ENCODE results near the gene CRACR2A. TPM values are rescaled to one million over a fixed set of nuclear protein-coding genes. Genes with fewer than 3 reads are reported as not detected.

CRACR2A gene
- total and polyA plus RNA-seq, 4 donors = 1.4 to 10.2 (median 5.5) TPM

GRCh38 chr12:3761116-3761735 is 8.3 kb upstream of the CRACR2A start:
- H3K4me3 ChIP-seq = no peak overlapping the region
- H3K27me3 ChIP-seq (ENCODE audit: control insufficient read depth in 3 of 3, insufficient read depth in 3 of 3, low read length in 2 of 3) = no peaks in the 10 kb centered on the region
- H3K9ac ChIP-seq (ENCODE audit: insufficient read depth in 1 of 2, low read length in 2 of 2) = no peak overlapping the region
- TF ChIP-seq, protein P1, sequence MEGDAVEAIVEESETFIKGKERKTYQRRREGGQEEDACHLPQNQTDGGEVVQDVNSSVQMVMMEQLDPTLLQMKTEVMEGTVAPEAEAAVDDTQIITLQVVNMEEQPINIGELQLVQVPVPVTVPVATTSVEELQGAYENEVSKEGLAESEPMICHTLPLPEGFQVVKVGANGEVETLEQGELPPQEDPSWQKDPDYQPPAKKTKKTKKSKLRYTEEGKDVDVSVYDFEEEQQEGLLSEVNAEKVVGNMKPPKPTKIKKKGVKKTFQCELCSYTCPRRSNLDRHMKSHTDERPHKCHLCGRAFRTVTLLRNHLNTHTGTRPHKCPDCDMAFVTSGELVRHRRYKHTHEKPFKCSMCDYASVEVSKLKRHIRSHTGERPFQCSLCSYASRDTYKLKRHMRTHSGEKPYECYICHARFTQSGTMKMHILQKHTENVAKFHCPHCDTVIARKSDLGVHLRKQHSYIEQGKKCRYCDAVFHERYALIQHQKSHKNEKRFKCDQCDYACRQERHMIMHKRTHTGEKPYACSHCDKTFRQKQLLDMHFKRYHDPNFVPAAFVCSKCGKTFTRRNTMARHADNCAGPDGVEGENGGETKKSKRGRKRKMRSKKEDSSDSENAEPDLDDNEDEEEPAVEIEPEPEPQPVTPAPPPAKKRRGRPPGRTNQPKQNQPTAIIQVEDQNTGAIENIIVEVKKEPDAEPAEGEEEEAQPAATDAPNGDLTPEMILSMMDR (IDR thresholded peaks at IDR 0.05; ENCODE audit: control extremely low read depth, extremely low read depth) = no peak
- 69 to 75% methylated on average over 7 of the region's 7 CpGs for WGBS, 2 donors
- H3K9me3 ChIP-seq (ENCODE audit: control insufficient read depth in 4 of 4, insufficient read depth in 3 of 4, low read length in 3 of 4) = no peaks in the 10 kb centered on the region
- no peaks in the 10 kb centered on the region for H3K36me3 ChIP-seq (ENCODE audit: control insufficient read depth in 4 of 4, insufficient read depth in 4 of 4, low read length in 4 of 4)
- ATAC-seq (ENCODE audit: insufficient read depth, low FRiP score) (no peak), DNase-seq (no peak)
- H3K27ac ChIP-seq (ENCODE audit: low read depth in 1 of 2, low read length in 1 of 2) = no peak overlapping the region
- no peaks in the 10 kb centered on the region for H3K4me1 ChIP-seq (ENCODE audit: control insufficient read depth in 5 of 5, insufficient read depth in 5 of 5, low read length in 5 of 5)

DNA sequence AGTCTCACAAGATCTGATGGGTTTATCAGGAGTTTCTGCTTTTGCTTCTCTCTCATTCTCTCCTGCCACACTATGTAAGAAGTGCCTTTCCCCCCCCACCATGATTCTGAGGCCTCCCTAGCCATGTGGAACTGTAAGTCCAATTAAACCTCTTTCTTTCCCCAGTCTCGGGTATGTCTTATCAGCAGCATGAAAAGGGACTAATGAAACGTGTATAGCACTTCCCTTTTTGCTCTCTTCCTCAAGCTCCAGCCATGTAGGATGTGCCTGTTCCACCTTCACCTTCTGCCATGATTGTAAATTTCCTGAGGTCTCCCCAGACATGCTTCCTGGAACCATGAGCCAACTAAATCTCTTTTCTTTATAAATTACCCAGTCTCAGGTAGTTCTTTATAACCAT is 7.0 kb upstream of the CRACR2A start:
- TF ChIP-seq, protein P1 (IDR thresholded peaks at IDR 0.05; ENCODE audit: control extremely low read depth, extremely low read depth) = no peak
- no peak overlapping the region for H3K27ac ChIP-seq (ENCODE audit: low read depth in 1 of 2, low read length in 1 of 2)
- no peak overlapping the region for H3K4me3 ChIP-seq
- DNase-seq (no peak), ATAC-seq (ENCODE audit: insufficient read depth, low FRiP score) (no peak)
- H3K9me3 ChIP-seq (ENCODE audit: control insufficient read depth in 4 of 4, insufficient read depth in 3 of 4, low read length in 3 of 4) = no peaks in the 10 kb centered on the region
- WGBS, 2 donors = 44 to 55% methylated on average over 2 of the region's 2 CpGs
- no peak overlapping the region for H3K9ac ChIP-seq (ENCODE audit: insufficient read depth in 1 of 2, low read length in 2 of 2)
- no peaks in the 10 kb centered on the region for H3K4me1 ChIP-seq (ENCODE audit: control insufficient read depth in 5 of 5, insufficient read depth in 5 of 5, low read length in 5 of 5)
- H3K36me3 ChIP-seq (ENCODE audit: control insufficient read depth in 4 of 4, insufficient read depth in 4 of 4, low read length in 4 of 4) = no peaks in the 10 kb centered on the region
- H3K27me3 ChIP-seq (ENCODE audit: control insufficient read depth in 3 of 3, insufficient read depth in 3 of 3, low read length in 2 of 3) = no peaks in the 10 kb centered on the region

DNA sequence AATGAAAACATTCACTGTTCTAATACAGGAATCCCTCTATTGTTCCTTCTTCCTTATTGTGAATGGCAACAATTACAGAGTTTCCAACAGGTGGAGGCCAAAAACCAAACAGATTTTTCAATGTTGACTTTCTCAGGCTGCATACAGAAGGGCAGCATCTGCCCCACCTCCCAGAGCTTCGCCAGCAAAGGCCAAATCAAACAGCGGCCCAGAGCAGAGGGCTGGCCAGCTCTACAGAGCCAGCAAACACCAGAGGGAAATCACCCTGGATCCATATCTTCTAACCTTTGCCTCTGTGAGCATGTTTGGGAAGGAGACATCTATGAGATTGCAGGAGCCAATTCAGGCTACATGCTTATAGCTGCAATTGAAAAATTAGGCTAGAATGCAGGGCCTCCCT is 4.4 kb upstream of the CRACR2A start:
- ATAC-seq (ENCODE audit: insufficient read depth, low FRiP score) = no peak
- Histone ChIP-seq H3K4me1 (ENCODE audit: control insufficient read depth in 5 of 5, insufficient read depth in 5 of 5, low read length in 5 of 5) (peaks cover 0 to 15% (median 3%) of the 10 kb centered on the region in 5 donors), H3K9me3 (ENCODE audit: control insufficient read depth in 4 of 4, insufficient read depth in 3 of 4, low read length in 3 of 4) (no peaks in the 10 kb centered on the region), H3K4me3 (no peak overlapping the region), H3K27ac (ENCODE audit: low read depth in 1 of 2, low read length in 1 of 2) (no peak overlapping the region), H3K36me3 (ENCODE audit: control insufficient read depth in 4 of 4, insufficient read depth in 4 of 4, low read length in 4 of 4) (no peaks in the 10 kb centered on the region), H3K9ac (ENCODE audit: insufficient read depth in 1 of 2, low read length in 2 of 2) (no peak overlapping the region), H3K27me3 (ENCODE audit: control insufficient read depth in 3 of 3, insufficient read depth in 3 of 3, low read length in 2 of 3) (no peaks in the 10 kb centered on the region)
- no peak for DNase-seq
- TF ChIP-seq, protein P1 (IDR thresholded peaks at IDR 0.05; ENCODE audit: control extremely low read depth, extremely low read depth) = no peak
- 80 to 86% methylated on average over 2 of the region's 2 CpGs for WGBS, 2 donors

DNA sequence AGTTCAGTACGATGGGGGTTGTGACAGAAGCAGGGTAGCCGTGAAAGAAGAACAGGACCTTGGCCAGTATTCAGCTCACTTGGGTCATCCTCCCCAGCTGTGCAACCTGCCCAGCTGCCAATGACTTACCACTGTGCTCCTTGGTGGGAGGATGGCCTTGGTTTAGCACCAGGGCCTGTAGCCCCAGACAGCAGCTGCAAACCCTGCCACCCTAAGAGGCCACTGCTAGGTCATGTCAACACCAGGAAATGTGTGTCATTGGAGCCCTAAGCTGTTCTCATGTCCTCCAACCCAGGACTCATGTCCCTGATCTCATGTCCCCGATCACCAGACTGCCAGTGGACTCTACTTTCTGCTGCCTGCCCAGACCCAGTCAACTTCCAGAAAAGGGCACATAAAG is 3.0 kb upstream of the CRACR2A start:
- H3K4me3 ChIP-seq = no peak overlapping the region
- peaks cover 0 to 15% (median 6%) of the 10 kb centered on the region in 5 donors for H3K4me1 ChIP-seq (ENCODE audit: control insufficient read depth in 5 of 5, insufficient read depth in 5 of 5, low read length in 5 of 5)
- TF ChIP-seq, protein P1 (IDR thresholded peaks at IDR 0.05; ENCODE audit: control extremely low read depth, extremely low read depth) = no peak
- ATAC-seq (ENCODE audit: insufficient read depth, low FRiP score) (no peak), DNase-seq (no peak)
- no peaks in the 10 kb centered on the region for H3K36me3 ChIP-seq (ENCODE audit: control insufficient read depth in 4 of 4, insufficient read depth in 4 of 4, low read length in 4 of 4)
- no peak overlapping the region for H3K9ac ChIP-seq (ENCODE audit: insufficient read depth in 1 of 2, low read length in 2 of 2)
- H3K27ac ChIP-seq (ENCODE audit: low read depth in 1 of 2, low read length in 1 of 2) = no peak overlapping the region
- H3K27me3 ChIP-seq (ENCODE audit: control insufficient read depth in 3 of 3, insufficient read depth in 3 of 3, low read length in 2 of 3) = no peaks in the 10 kb centered on the region
- H3K9me3 ChIP-seq (ENCODE audit: control insufficient read depth in 4 of 4, insufficient read depth in 3 of 4, low read length in 3 of 4) = no peaks in the 10 kb centered on the region
- 77 to 88% methylated on average over 3 of the region's 3 CpGs for WGBS, 2 donors
